IPS-18c (cell line): ENCODE results near the gene PET100.
"Not testable (repeated sequence)": the region's sequence is repeated elsewhere in the genome, so short reads cannot be mapped to it uniquely, and the experiment has no call there.

ENCODE experiments used
- H3K4me3 ChIP-seq: 2 replicates; pipeline ENCODE4 v1.7.0; 2013; ENCODE audit warnings: low read depth, mild to moderate bottlenecking, low read length, moderate library complexity; ENCODE audit not compliant: insufficient read depth
- H3K9me3 ChIP-seq: one replicate; pipeline ENCODE4 v1.6.1; 2013; ENCODE audit warnings: mild to moderate bottlenecking, low read length, moderate library complexity; ENCODE audit not compliant: control insufficient read depth, insufficient read depth

Gene PET100

GRCh38 chr19:7642295-7643030, 12.9 kb downstream of the PET100 start:
- no peaks in the 10 kb centered on the region for H3K9me3 ChIP-seq
- H3K4me3 ChIP-seq, result no peak overlapping the region

GRCh38 chr19:7643031-7643415, 13.4 kb downstream of the PET100 start:
- no peak overlapping the region for H3K4me3 ChIP-seq

GRCh38 chr19:7643629-7644549, 14.3 kb downstream of the PET100 start:
- not testable (repeated sequence) for H3K9me3 ChIP-seq, H3K4me3 ChIP-seq

More at GRCh38 chr19:7643031-7643415, 13.4 kb downstream of the PET100 start:
- H3K9me3 ChIP-seq, result no peaks in the 10 kb centered on the region

GRCh38 chr19:7644550-7644877, 14.9 kb downstream of the PET100 start:
- Histone ChIP-seq H3K9me3 (no peaks in the 10 kb centered on the region), H3K4me3 (no peak overlapping the region)

GRCh38 chr19:7645163-7645562, 15.6 kb downstream of the PET100 start:
- no peaks in the 10 kb centered on the region for H3K9me3 ChIP-seq

GRCh38 chr19:7645656-7646425, 16.2 kb downstream of the PET100 start:
- H3K4me3 ChIP-seq, result no peak overlapping the region
- H3K9me3 ChIP-seq, result no peaks in the 10 kb centered on the region

More at GRCh38 chr19:7645163-7645562, 15.6 kb downstream of the PET100 start:
- H3K4me3 ChIP-seq, result no peak overlapping the region

GRCh38 chr19:7646426-7646700, 16.8 kb downstream of the PET100 start:
- Histone ChIP-seq H3K9me3 (no peaks in the 10 kb centered on the region), H3K4me3 (no peak overlapping the region)

- no peaks in the 10 kb centered on the region for H3K9me3 ChIP-seq
- no peak overlapping the region for H3K4me3 ChIP-seq
Observed at GRCh38 chr19:7647156-7647555, 17.6 kb downstream of the PET100 start.

GRCh38 chr19:7648265-7649014, 18.8 kb downstream of the PET100 start:
- peaks cover 2% of the 10 kb centered on the region for H3K9me3 ChIP-seq
- H3K4me3 ChIP-seq, result no peak overlapping the region

- no peak overlapping the region for H3K4me3 ChIP-seq
- peaks cover 2% of the 10 kb centered on the region for H3K9me3 ChIP-seq
Observed at GRCh38 chr19:7650148-7650547, 20.6 kb downstream of the PET100 start.

- Histone ChIP-seq H3K9me3 (peaks cover 2% of the 10 kb centered on the region), H3K4me3 (no peak overlapping the region)
Observed at GRCh38 chr19:7652061-7652641, 22.6 kb downstream of the PET100 start.

GRCh38 chr19:7654401-7654800, 24.8 kb downstream of the PET100 start:
- peaks cover 2% of the 10 kb centered on the region for H3K9me3 ChIP-seq
- no peak overlapping the region for H3K4me3 ChIP-seq

- Histone ChIP-seq H3K4me3 (no peak overlapping the region), H3K9me3 (peaks cover 2% of the 10 kb centered on the region)
Observed at GRCh38 chr19:7655581-7655980, 26.0 kb downstream of the PET100 start.

GRCh38 chr19:7657131-7657751, 27.6 kb downstream of the PET100 start:
- H3K9me3 ChIP-seq, result peaks cover 2% of the 10 kb centered on the region
- no peak overlapping the region for H3K4me3 ChIP-seq

- H3K4me3 ChIP-seq, result no peak overlapping the region
Observed at GRCh38 chr19:7658219-7658686, 28.7 kb downstream of the PET100 start.

GRCh38 chr19:7661744-7662538, 32.3 kb downstream of the PET100 start:
- Histone ChIP-seq H3K4me3 (no peak overlapping the region), H3K9me3 (no peaks in the 10 kb centered on the region)

More at GRCh38 chr19:7658219-7658686, 28.7 kb downstream of the PET100 start:
- H3K9me3 ChIP-seq, result no peaks in the 10 kb centered on the region
